Neural progenitor cell (in vitro differentiated cells): ENCODE measurements around the gene HSPA12A. TPM values are rescaled to one million over a fixed set of nuclear protein-coding genes. Genes with fewer than 3 reads are reported as not detected.

Experiments
- DNase-seq: peaks from one replicate; pipeline ENCODE4 v3.0.0-alpha.2; 2016; ENCODE audit warnings: low spot score
- H2AFZ ChIP-seq: fragments of 200-600 bp; sonication (generic); replicated peaks from 2 replicates; pipeline ENCODE4 v1.6.1; 2016; ENCODE audit warnings: antibody characterized with exemption
- H3F3A ChIP-seq: fragments of 200-600 bp; sonication (generic); 2 replicates; pipeline ENCODE4 v1.6.1; 2016; ENCODE audit warnings: antibody characterized with exemption, low read depth
- H3K27ac ChIP-seq: fragments of 200-600 bp; sonication (generic); 2 replicates; pipeline ENCODE4 v1.5.1; 2016; ENCODE audit warnings: mild to moderate bottlenecking
- H3K27me3 ChIP-seq: fragments of 200-600 bp; sonication (generic); 2 replicates; pipeline ENCODE4 v1.6.1; 2016; ENCODE audit warnings: mild to moderate bottlenecking, moderate library complexity
- H3K36me3 ChIP-seq: fragments of 200-600 bp; sonication (generic); 2 replicates; pipeline ENCODE4 v1.5.1; 2016
- H3K4me1 ChIP-seq: fragments of 200-600 bp; sonication (generic); 2 replicates; pipeline ENCODE4 v1.6.1; 2016; ENCODE audit warnings: mixed run types
- H3K4me2 ChIP-seq: fragments of 200-600 bp; sonication (generic); 2 replicates; pipeline ENCODE4 v1.6.1; 2016
- H3K4me3 ChIP-seq: fragments of 200-600 bp; sonication (generic); 2 replicates; pipeline ENCODE4 v1.5.1; 2016
- H3K79me2 ChIP-seq: fragments of 200-600 bp; sonication (generic); 2 replicates; pipeline ENCODE4 v1.6.1; 2016; ENCODE audit warnings: low read depth
- H3K9ac ChIP-seq: fragments of 200-600 bp; sonication (generic); 2 replicates; pipeline ENCODE4 v1.6.1; 2016
- H3K9me3 ChIP-seq: fragments of 200-600 bp; sonication (generic); 2 replicates; pipeline ENCODE4 v1.5.1; 2016; ENCODE audit warnings: low read depth
- H4K20me1 ChIP-seq: fragments of 200-600 bp; sonication (generic); 2 replicates; pipeline ENCODE4 v1.6.1; 2016; ENCODE audit warnings: low read depth
- H3K27ac Mint-ChIP-seq: 3 replicates; pipeline ENCODE4 v1.8.0; 2021; ENCODE audit warnings: mixed read lengths
- H3K27me3 Mint-ChIP-seq: 2 replicates; pipeline ENCODE4 v1.8.0; 2022; ENCODE audit warnings: low read depth, mild to moderate bottlenecking, inconsistent platforms, moderate library complexity, mixed read lengths; ENCODE audit not compliant: insufficient read depth
- H3K36me3 Mint-ChIP-seq: 3 replicates; pipeline ENCODE4 v1.8.0; 2021; ENCODE audit warnings: mixed read lengths
- H3K4me1 Mint-ChIP-seq: 3 replicates; pipeline ENCODE4 v1.8.0; 2021; ENCODE audit warnings: mixed read lengths
- H3K4me3 Mint-ChIP-seq: 3 replicates; pipeline ENCODE4 v1.8.0; 2021; ENCODE audit warnings: mild to moderate bottlenecking, moderate library complexity, mixed read lengths
- H3K9me3 Mint-ChIP-seq: 3 replicates; pipeline ENCODE4 v1.8.0; 2020; ENCODE audit warnings: mixed read lengths
- EZH2 ChIP-seq: fragments of 200-600 bp; sonication (generic); IDR thresholded peaks from 2 replicates; pipeline ENCODE4 v1.6.1; 2017; ENCODE audit warnings: antibody characterized with exemption, mild to moderate bottlenecking, moderate library complexity
- EZH2phosphoT487 ChIP-seq: fragments of 200-600 bp; sonication (generic); IDR thresholded peaks from 2 replicates; pipeline ENCODE4 v1.6.1; 2017; ENCODE audit warnings: antibody characterized with exemption
- total RNA-seq: library from RNA; depleted of rRNA; stranded (reverse); fragments of >200 nt; gene quantifications from 2 replicates; pipeline ENCODE4 v1.2.3, GENCODE V29; 2015; ENCODE audit warnings: low replicate concordance
- TF ChIP-seq, protein P1 (sequence below): fragments of 200-600 bp; sonication (generic); IDR thresholded peaks from 2 replicates; pipeline ENCODE4 v1.5.1; 2017; ENCODE audit warnings: antibody characterized with exemption, mild to moderate bottlenecking

Gene HSPA12A
- total RNA-seq, 1 donor from 2014 or later, result 5.6 TPM

DNA sequence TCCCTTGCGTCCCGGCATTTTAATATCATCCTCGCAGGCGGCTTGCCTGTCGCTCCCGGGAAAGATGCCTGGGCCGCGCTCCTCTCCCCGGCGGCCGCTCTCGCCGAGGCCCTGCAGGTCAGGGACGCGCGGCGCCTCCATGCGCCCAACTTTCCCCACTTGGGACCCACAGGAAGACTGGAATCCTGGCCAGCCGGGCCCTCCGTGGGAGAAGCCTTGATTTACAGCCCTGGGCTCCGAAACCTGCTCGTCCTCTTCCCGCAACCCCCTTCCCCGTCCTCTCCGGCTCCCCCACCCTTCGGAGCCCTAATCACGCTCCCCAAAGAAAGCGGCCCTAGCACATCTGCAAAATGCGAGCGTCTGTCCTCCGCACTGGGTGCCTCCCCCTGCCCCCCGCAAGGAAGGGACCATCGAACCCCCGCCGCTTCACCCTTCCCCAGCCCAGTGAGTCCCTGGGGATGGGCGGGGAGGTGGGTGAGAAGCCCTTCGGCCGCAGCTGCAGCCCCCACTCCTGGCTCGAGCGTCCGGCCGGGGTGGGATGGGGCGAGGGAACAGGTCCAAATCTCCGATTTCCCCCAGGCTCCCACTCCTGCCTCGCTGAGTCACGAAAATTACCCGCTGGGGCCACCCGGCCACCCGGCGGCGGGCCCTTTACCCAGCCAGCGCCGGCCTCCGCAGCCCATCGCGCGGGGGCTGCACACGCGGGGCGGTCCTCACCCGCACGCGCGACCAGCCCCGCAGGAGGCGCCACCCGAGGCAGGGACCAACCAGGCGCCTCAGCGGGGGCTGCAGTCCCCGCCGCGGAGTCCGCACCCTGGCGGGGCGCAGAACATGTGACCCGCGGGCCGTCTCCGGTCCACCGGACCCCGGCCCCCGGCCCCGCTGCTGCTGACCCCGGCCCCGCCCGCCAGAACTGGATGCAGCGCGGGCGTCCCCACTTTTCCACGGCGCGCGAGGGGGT is 695 bp downstream of the HSPA12A start:
- no peaks in the 10 kb centered on the region for H3K36me3 ChIP-seq
- Mint-ChIP-seq H3K9me3 (no peaks in the 10 kb centered on the region), H3K27ac (no peak overlapping the region), H3K4me3 (peak overlapping the region; percentile 83), H3K36me3 (no peaks in the 10 kb centered on the region), H3K27me3 (peaks cover 23% of the 10 kb centered on the region), H3K4me1 (peaks cover 20% of the 10 kb centered on the region)
- H2AFZ ChIP-seq, result peak overlapping the region; percentile 92
- no peaks in the 10 kb centered on the region for H3F3A ChIP-seq
- H3K4me1 ChIP-seq, result peaks cover 6% of the 10 kb centered on the region
- H4K20me1 ChIP-seq, result peaks cover 11% of the 10 kb centered on the region
- no peaks in the 10 kb centered on the region for H3K9me3 ChIP-seq
- H3K79me2 ChIP-seq, result no peaks in the 10 kb centered on the region
- TF ChIP-seq EZH2 (peak; percentile 98), EZH2phosphoT487 (peak; percentile 97)
- TF ChIP-seq, protein P1, sequence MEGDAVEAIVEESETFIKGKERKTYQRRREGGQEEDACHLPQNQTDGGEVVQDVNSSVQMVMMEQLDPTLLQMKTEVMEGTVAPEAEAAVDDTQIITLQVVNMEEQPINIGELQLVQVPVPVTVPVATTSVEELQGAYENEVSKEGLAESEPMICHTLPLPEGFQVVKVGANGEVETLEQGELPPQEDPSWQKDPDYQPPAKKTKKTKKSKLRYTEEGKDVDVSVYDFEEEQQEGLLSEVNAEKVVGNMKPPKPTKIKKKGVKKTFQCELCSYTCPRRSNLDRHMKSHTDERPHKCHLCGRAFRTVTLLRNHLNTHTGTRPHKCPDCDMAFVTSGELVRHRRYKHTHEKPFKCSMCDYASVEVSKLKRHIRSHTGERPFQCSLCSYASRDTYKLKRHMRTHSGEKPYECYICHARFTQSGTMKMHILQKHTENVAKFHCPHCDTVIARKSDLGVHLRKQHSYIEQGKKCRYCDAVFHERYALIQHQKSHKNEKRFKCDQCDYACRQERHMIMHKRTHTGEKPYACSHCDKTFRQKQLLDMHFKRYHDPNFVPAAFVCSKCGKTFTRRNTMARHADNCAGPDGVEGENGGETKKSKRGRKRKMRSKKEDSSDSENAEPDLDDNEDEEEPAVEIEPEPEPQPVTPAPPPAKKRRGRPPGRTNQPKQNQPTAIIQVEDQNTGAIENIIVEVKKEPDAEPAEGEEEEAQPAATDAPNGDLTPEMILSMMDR, result no peak
- H3K27me3 ChIP-seq, result peaks cover 92% of the 10 kb centered on the region
- peak overlapping the region; percentile 91 for H3K4me2 ChIP-seq
- H3K27ac ChIP-seq, result no peak overlapping the region
- peak overlapping the region; percentile 90 for H3K4me3 ChIP-seq
- no peak overlapping the region for H3K9ac ChIP-seq
- DNase-seq, result peak; percentile 56

DNA sequence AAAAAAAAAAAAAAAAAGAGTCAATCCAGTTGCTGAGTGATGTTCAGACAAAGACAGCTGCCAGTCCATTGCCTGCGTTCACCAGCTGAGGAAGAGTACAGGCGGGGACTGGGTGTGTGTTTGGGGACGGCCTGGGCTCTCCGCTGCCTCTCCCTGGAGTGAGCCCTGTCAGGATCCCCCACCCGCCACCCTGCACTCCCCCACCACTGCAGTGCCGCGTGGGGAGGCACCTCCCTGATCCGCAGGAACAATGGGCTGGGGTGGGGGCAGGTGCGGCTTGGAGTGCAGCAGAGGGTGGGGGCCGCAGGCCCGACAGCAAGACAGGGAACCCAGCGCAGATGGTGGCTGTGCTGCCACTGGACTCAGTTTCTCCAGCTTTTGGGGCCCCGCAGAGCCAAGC is 1.4 kb downstream of the HSPA12A start:
- peak overlapping the region; percentile 83 for H3K4me3 Mint-ChIP-seq
- H4K20me1 ChIP-seq, result peaks cover 11% of the 10 kb centered on the region
- H3K27ac Mint-ChIP-seq, result no peak overlapping the region
- peaks cover 23% of the 10 kb centered on the region for H3K27me3 Mint-ChIP-seq
- H3K4me1 ChIP-seq, result peaks cover 6% of the 10 kb centered on the region
- H3K27me3 ChIP-seq, result peaks cover 91% of the 10 kb centered on the region
- TF ChIP-seq EZH2phosphoT487 (no peak), EZH2 (no peak)
- TF ChIP-seq, protein P1, result no peak
- H3K9me3 Mint-ChIP-seq, result peaks cover 4% of the 10 kb centered on the region
- H3K79me2 ChIP-seq, result no peaks in the 10 kb centered on the region
- no peak overlapping the region for H3K27ac ChIP-seq
- no peaks in the 10 kb centered on the region for H3K9me3 ChIP-seq
- peak; percentile 35 for DNase-seq
- peak overlapping the region; percentile 92 for H2AFZ ChIP-seq
- no peaks in the 10 kb centered on the region for H3K36me3 Mint-ChIP-seq
- no peaks in the 10 kb centered on the region for H3K36me3 ChIP-seq
- no peak overlapping the region for H3K9ac ChIP-seq
- H3K4me1 Mint-ChIP-seq, result peaks cover 20% of the 10 kb centered on the region
- H3K4me3 ChIP-seq, result peak overlapping the region; percentile 90
- peak overlapping the region; percentile 91 for H3K4me2 ChIP-seq
- no peaks in the 10 kb centered on the region for H3F3A ChIP-seq

DNA sequence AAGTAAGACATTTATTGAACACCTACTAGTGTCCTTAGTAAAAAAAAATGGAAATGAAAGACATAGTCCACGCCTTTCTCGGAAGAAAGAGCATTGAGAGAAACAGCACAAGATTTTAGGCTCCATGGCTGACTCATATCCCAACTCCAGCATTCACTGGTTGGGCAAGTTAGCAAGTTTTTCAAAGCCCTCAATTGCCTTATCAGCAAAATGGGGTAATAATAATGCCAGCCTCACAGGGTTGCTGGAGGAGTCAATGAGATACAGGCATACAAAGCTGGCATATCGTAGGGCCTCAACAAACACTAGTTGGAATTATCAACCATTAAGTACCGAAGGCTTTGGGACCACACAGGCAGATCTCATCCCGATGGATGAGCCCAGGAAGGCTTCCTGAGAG is 4.0 kb downstream of the HSPA12A start:
- H3K4me3 ChIP-seq, result no peak overlapping the region

More for the DNA sequence above, 4.0 kb downstream of the HSPA12A start:
- Histone ChIP-seq H2AFZ (no peak overlapping the region), H3K4me2 (no peak overlapping the region), H3K79me2 (no peaks in the 10 kb centered on the region), H3K9me3 (no peaks in the 10 kb centered on the region), H3K27me3 (peaks cover 64% of the 10 kb centered on the region), H3K36me3 (no peaks in the 10 kb centered on the region), H3K9ac (no peak overlapping the region), H3F3A (no peaks in the 10 kb centered on the region), H3K27ac (no peak overlapping the region), H4K20me1 (peaks cover 11% of the 10 kb centered on the region), H3K4me1 (peaks cover 6% of the 10 kb centered on the region)
- TF ChIP-seq, protein P1, result no peak
- TF ChIP-seq EZH2 (no peak), EZH2phosphoT487 (no peak)
- peaks cover 16% of the 10 kb centered on the region for H3K27me3 Mint-ChIP-seq
- peaks cover 6% of the 10 kb centered on the region for H3K4me1 Mint-ChIP-seq
- no peaks in the 10 kb centered on the region for H3K36me3 Mint-ChIP-seq
- no peak for DNase-seq
- H3K9me3 Mint-ChIP-seq, result peaks cover 6% of the 10 kb centered on the region
- no peak overlapping the region for H3K4me3 Mint-ChIP-seq
- H3K27ac Mint-ChIP-seq, result no peak overlapping the region
